GM12875 (cell line): ENCODE measurements around the gene NMRAL1.

Source experiments
- H3K4me3 ChIP-seq: one replicate; pipeline ENCODE4 v1.5.1; 2011; ENCODE audit warnings: low read depth, low read length, control low read depth
- TF ChIP-seq, protein P1 (sequence below): IDR thresholded peaks from 2 replicates; pipeline ENCODE4 v1.5.1; 2011; ENCODE audit warnings: low read depth, mild to moderate bottlenecking, control low read depth, inconsistent platforms, low read length, moderate library complexity, borderline replicate concordance; ENCODE audit not compliant: insufficient read depth

The NMRAL1 gene

GRCh38 chr16:4515611-4516233, 41.3 kb upstream of the NMRAL1 start:
- TF ChIP-seq, protein P1, sequence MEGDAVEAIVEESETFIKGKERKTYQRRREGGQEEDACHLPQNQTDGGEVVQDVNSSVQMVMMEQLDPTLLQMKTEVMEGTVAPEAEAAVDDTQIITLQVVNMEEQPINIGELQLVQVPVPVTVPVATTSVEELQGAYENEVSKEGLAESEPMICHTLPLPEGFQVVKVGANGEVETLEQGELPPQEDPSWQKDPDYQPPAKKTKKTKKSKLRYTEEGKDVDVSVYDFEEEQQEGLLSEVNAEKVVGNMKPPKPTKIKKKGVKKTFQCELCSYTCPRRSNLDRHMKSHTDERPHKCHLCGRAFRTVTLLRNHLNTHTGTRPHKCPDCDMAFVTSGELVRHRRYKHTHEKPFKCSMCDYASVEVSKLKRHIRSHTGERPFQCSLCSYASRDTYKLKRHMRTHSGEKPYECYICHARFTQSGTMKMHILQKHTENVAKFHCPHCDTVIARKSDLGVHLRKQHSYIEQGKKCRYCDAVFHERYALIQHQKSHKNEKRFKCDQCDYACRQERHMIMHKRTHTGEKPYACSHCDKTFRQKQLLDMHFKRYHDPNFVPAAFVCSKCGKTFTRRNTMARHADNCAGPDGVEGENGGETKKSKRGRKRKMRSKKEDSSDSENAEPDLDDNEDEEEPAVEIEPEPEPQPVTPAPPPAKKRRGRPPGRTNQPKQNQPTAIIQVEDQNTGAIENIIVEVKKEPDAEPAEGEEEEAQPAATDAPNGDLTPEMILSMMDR = no peak
- no peak overlapping the region for H3K4me3 ChIP-seq

DNA sequence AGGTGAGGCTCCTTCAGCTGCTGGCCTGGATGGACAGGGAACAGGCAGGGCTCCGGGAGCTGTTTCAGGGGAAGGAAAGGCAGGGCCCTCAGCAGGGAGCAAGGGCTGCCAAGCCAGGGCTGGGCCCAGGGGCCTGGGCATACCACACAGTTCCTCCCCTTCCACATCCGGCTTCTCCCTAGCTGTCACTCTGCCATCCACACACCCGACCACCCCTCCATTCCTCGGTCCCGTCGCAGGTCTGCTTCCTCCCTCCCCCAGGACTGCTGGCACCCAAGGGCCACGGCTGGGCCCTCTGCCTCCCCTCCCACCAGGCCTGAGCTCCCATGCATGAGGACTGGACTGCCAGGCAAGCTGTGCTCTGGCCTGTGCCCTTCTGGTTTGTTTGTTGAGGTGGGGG, 40.2 kb upstream of the NMRAL1 start:
- no peak overlapping the region for H3K4me3 ChIP-seq
- TF ChIP-seq, protein P1 = no peak

- H3K4me3 ChIP-seq = no peak overlapping the region
- TF ChIP-seq, protein P1 = no peak
Observed at GRCh38 chr16:4513881-4514280, 39.5 kb upstream of the NMRAL1 start.

GRCh38 chr16:4513086-4513860, 38.8 kb upstream of the NMRAL1 start:
- TF ChIP-seq, protein P1 = no peak

GRCh38 chr16:4512473-4512872, 38.0 kb upstream of the NMRAL1 start:
- no peak overlapping the region for H3K4me3 ChIP-seq
- TF ChIP-seq, protein P1 = no peak

More at GRCh38 chr16:4513086-4513860, 38.8 kb upstream of the NMRAL1 start:
- H3K4me3 ChIP-seq = no peak overlapping the region

DNA sequence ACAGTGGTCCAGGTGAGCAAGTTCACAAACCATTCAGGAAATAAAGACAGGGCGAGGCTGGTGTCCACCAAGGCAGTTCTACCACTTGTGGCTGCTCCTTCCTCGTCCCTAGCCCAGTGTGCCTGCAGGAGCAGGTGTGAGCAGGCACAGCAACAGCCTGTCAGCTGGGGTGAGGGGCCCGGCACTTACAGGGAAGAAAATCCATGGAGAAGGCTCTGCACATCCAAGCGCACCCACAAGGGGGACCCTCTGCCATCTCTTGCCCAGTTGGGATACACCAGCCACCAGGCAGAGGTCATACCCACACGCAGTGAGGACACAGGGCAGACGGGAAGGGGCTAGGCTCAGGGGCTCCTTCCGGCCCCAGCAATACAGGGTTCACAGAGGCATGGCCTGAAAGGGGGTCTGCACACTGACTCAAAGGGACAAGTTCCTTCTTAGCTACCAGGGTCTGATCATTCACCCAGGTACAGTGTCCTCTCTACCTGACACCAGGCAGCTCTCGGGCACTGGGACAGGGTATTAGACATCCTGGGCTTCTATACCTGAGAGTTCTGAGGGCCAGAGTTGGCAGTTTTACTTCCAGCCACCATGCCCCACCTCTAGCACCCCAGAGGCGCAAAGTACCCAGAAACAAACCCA, 37.1 kb upstream of the NMRAL1 start:
- TF ChIP-seq, protein P1 = peak; percentile 40; the same call in 1 of the 2 replicates
- H3K4me3 ChIP-seq = no peak overlapping the region
